Gastroesophageal sphincter (tissue), 4 donors: ENCODE data around the gene ZNF304. TPM values are rescaled to one million over a fixed set of nuclear protein-coding genes. Genes with fewer than 3 reads are reported as not detected.

Experiments used
- ATAC-seq: fragments of 150-250 bp; one replicate; pipeline ENCODE4 v1.9.1; 2016; ENCODE audit warnings: mild to moderate bottlenecking, moderate library complexity
- H3K27ac ChIP-seq, 4 donors: fragments of 200-600 bp; sonication (generic) in 3 of 4; 1 replicate in 3 of 4; 2 replicates in 1 of 4; pipeline ENCODE4 v1.5.1; 2016 to 2019
- H3K27me3 ChIP-seq: fragments of 200-600 bp; sonication (generic); one replicate; pipeline ENCODE4 v1.5.1; 2019
- H3K36me3 ChIP-seq, 2 donors: fragments of 200-600 bp; sonication (generic); one replicate each; pipeline ENCODE4 v1.5.1; 2019; ENCODE audit warnings: control low read depth in 1 of 2
- H3K4me1 ChIP-seq, 3 donors: fragments of 200-600 bp; sonication (generic); 1 replicate in 2 of 3; 2 replicates in 1 of 3; pipeline ENCODE4 v1.5.1; 2016 to 2019; ENCODE audit warnings: control low read depth in 2 of 3
- H3K4me3 ChIP-seq, 2 donors: fragments of 200-600 bp; sonication (generic); one replicate each; pipeline ENCODE4 v1.5.1; 2019; ENCODE audit warnings: mild to moderate bottlenecking in 1 of 2, moderate library complexity in 1 of 2
- H3K9me3 ChIP-seq, 3 donors: fragments of 200-600 bp; sonication (generic); one replicate each; pipeline ENCODE4 v1.5.1; 2017 to 2019; ENCODE audit warnings: control low read depth in 2 of 3
- EP300 ChIP-seq: sonication (generic); formaldehyde crosslinking; IDR thresholded peaks from one replicate; pipeline ENCODE4 v1.6.1; 2017; ENCODE audit warnings: antibody characterized with exemption, mild to moderate bottlenecking
- POLR2A ChIP-seq, 2 donors: fragments of 450-650 bp; IDR thresholded peaks; one replicate each; pipeline ENCODE4 v1.6.1; 2017; ENCODE audit warnings: antibody characterized with exemption in 2 of 2, mild to moderate bottlenecking in 2 of 2, moderate library complexity in 1 of 2
- POLR2AphosphoS5 ChIP-seq: sonication (generic); formaldehyde crosslinking; IDR thresholded peaks from one replicate; pipeline ENCODE4 v1.6.1; 2017; ENCODE audit warnings: antibody characterized with exemption
- WGBS, 2 donors: methylation state at CpG; one replicate each; pipeline ENCODE4 v1.1.5; 2018; ENCODE audit warnings: low coverage in 1 of 2; 5-methylcytosine and 5-hydroxymethylcytosine counted together
- total RNA-seq, 4 donors: library from RNA; depleted of rRNA; stranded (reverse); fragments of >200 nt; gene quantifications; one replicate each; pipeline ENCODE4 v1.1.0, GENCODE V29; 2016
- TF ChIP-seq, protein P1 (sequence below), 4 experiments: fragments of 200-600 bp in 2 of 4; fragments of 450-650 bp in 2 of 4; sonication (generic) in 1 of 4; IDR thresholded peaks; one replicate each; pipeline ENCODE4 v1.5.1; 2017 to 2019; ENCODE audit warnings: antibody characterized with exemption in 4 of 4, mild to moderate bottlenecking in 2 of 4, moderate library complexity in 2 of 4

Gene ZNF304
- total RNA-seq, 4 donors from 2014 or later, result 9.2 to 12.2 (median 10.9) TPM

- Histone ChIP-seq H3K27me3 (no peaks in the 10 kb centered on the region), H3K4me3 (no peak overlapping the region), H3K36me3 (peaks cover under 1 to 50% of the 10 kb centered on the region in 2 donors), H3K9me3 (peaks cover 0 to 48% (median 0%) of the 10 kb centered on the region in 3 donors), H3K4me1 (no peaks in the 10 kb centered on the region), H3K27ac (no peak overlapping the region)
- WGBS, 2 donors, result 80 to 88% methylated on average over 2 to 7 of the region's 9 CpGs
- no peak for ATAC-seq
- TF ChIP-seq POLR2A (IDR thresholded peaks at IDR 0.05) (no peak), EP300 (no peak), POLR2AphosphoS5 (no peak)
- TF ChIP-seq, protein P1, sequence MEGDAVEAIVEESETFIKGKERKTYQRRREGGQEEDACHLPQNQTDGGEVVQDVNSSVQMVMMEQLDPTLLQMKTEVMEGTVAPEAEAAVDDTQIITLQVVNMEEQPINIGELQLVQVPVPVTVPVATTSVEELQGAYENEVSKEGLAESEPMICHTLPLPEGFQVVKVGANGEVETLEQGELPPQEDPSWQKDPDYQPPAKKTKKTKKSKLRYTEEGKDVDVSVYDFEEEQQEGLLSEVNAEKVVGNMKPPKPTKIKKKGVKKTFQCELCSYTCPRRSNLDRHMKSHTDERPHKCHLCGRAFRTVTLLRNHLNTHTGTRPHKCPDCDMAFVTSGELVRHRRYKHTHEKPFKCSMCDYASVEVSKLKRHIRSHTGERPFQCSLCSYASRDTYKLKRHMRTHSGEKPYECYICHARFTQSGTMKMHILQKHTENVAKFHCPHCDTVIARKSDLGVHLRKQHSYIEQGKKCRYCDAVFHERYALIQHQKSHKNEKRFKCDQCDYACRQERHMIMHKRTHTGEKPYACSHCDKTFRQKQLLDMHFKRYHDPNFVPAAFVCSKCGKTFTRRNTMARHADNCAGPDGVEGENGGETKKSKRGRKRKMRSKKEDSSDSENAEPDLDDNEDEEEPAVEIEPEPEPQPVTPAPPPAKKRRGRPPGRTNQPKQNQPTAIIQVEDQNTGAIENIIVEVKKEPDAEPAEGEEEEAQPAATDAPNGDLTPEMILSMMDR (IDR thresholded peaks at IDR 0.05), result no peak
Observed at GRCh38 chr19:57403737-57404563, 52.9 kb downstream of the ZNF304 start.

DNA sequence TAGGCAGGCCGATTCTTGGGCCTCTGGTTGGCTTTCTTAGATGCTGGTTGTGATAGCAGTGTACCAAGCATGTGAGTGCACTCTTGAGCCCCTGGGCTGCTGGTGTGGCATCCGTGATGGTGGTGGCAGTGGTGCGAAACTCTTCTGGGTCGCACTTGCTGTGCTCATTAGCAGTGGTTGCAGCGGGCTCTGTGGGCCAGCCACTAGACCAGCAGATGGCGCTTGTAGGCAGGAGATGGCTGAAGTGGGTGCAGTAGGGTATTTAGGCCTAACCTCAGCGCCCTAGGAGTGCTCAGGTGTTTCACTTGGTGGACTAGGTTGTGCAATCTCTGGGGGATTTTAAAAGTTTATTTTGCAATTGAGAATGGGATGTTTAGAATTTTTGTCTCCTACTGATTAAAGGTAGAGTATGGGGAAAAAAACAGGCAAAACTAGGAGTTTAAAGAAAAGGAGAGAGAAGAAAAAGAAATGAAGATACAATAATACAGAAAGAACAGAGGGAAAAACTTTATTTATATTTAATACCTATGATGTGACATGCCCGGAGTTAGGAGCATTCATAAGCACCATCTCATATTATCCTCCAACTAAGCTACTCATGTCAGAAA is 55.5 kb downstream of the ZNF304 start:
- Histone ChIP-seq H3K4me3 (no peak overlapping the region), H3K27ac (no peak overlapping the region), H3K27me3 (no peaks in the 10 kb centered on the region), H3K9me3 (peaks cover 0 to 28% (median 0%) of the 10 kb centered on the region in 3 donors), H3K36me3 (peaks cover 0 to 24% of the 10 kb centered on the region in 2 donors), H3K4me1 (peaks cover 0 to 10% (median under 1%) of the 10 kb centered on the region in 3 donors)
- TF ChIP-seq, protein P1 (IDR thresholded peaks at IDR 0.05), result peak in 3 of 4 experiments; percentile 29 to 57 (median 41)
- TF ChIP-seq POLR2A (IDR thresholded peaks at IDR 0.05), result no peak
- no peak for ATAC-seq
- WGBS, 2 donors, result 4 to 17% methylated on average over 3 to 5 of the region's 8 CpGs

Other genes starting within 250 kb of the ZNF304 start
- gene USP29, start 231.3 kb upstream of the ZNF304 start, total RNA-seq, result not detected
- not detected for gene ZIM3, start 206.1 kb upstream of the ZNF304 start, total RNA-seq
- not detected for gene DUXA, start 183.8 kb upstream of the ZNF304 start, total RNA-seq
- 10 to 100 TPM; 37.2 to 61.3 (median 41.5) TPM for gene ZNF264, start 159.8 kb upstream of the ZNF304 start, total RNA-seq
- 1 to 10 TPM in 2 of 4 donors, under 1 TPM in 1, not detected in 1; 0.57 to 3.6 (median 1.1) TPM for gene AURKC, start 120.2 kb upstream of the ZNF304 start, total RNA-seq
- gene ZNF805, start 110.6 kb upstream of the ZNF304 start, total RNA-seq, result 10 to 100 TPM; 17.4 to 27.8 (median 19.9) TPM
- 10 to 100 TPM; 40.4 to 76.3 (median 65.3) TPM for gene ZNF460, start 70.8 kb upstream of the ZNF304 start, total RNA-seq
- gene ZNF543, start 30.8 kb upstream of the ZNF304 start, total RNA-seq, result 10 to 100 TPM in 1 of 4 donors, 1 to 10 TPM in 3; 9.3 to 11.7 (median 9.7) TPM
- gene TRAPPC2B, start 12.3 kb downstream of the ZNF304 start, total RNA-seq, result 10 to 100 TPM in 3 of 4 donors, 1 to 10 TPM in 1; 9.0 to 17.0 (median 13.2) TPM
- 1 to 10 TPM; 1.0 to 4.8 (median 2.0) TPM for gene ZNF547, start 12.3 kb downstream of the ZNF304 start, total RNA-seq
- 10 to 100 TPM; 17.9 to 36.8 (median 21.8) TPM for gene ZNF548, start 38.6 kb downstream of the ZNF304 start, total RNA-seq
- gene ZNF17, start 59.9 kb downstream of the ZNF304 start, total RNA-seq, result 10 to 100 TPM in 3 of 4 donors, 1 to 10 TPM in 1; 9.1 to 21.0 (median 11.9) TPM
- gene ZNF749, start 84.1 kb downstream of the ZNF304 start, total RNA-seq, result 10 to 100 TPM in 1 of 4 donors, 1 to 10 TPM in 3; 4.8 to 10.6 (median 6.8) TPM
- 1 to 10 TPM in 2 of 4 donors, under 1 TPM in 2; 0.57 to 2.3 (median 1.5) TPM for gene VN1R1, start 105.9 kb downstream of the ZNF304 start, total RNA-seq
- gene ZNF772, start 126.3 kb downstream of the ZNF304 start, total RNA-seq, result 10 to 100 TPM in 2 of 4 donors, 1 to 10 TPM in 2; 5.8 to 15.5 (median 11.7) TPM
- 10 to 100 TPM in 2 of 4 donors, 1 to 10 TPM in 2; 6.4 to 30.8 (median 10.1) TPM for gene ZNF419, start 136.5 kb downstream of the ZNF304 start, total RNA-seq
- gene ZNF773, start 148.7 kb downstream of the ZNF304 start, total RNA-seq, result 10 to 100 TPM in 3 of 4 donors, 1 to 10 TPM in 1; 5.1 to 22.1 (median 13.9) TPM
- 1 to 10 TPM; 5.4 to 9.3 (median 5.7) TPM for gene ZNF549, start 176.1 kb downstream of the ZNF304 start, total RNA-seq
- gene ZNF550, start 208.6 kb downstream of the ZNF304 start, total RNA-seq, result 1 to 10 TPM; 4.8 to 5.7 (median 5.2) TPM
- 1 to 10 TPM; 4.0 to 6.1 (median 5.7) TPM for gene ZNF416, start 227.6 kb downstream of the ZNF304 start, total RNA-seq
- 10 to 100 TPM in 1 of 4 donors, 1 to 10 TPM in 3; 4.4 to 14.5 (median 6.4) TPM for gene ZIK1, start 232.9 kb downstream of the ZNF304 start, total RNA-seq
- 1 to 10 TPM; 1.4 to 6.3 (median 4.0) TPM for gene ZNF530, start 248.6 kb downstream of the ZNF304 start, total RNA-seq